T1000 (cell line): ENCODE results near the gene RAB23.

Experiments used
- DNase-seq: peaks from one replicate; lab custom pipeline; 2025; ENCODE audit warnings: mixed read lengths; lab: John Stamatoyannopoulos, UW

Gene RAB23

GRCh38 chr6:57180596-57180995, 41.5 kb downstream of the RAB23 start:
- no peak for DNase-seq

- no peak for DNase-seq
These were observed 44.4 kb downstream of the RAB23 start for GRCh38 chr6:57177545-57178265.

- no peak for DNase-seq
These were observed 47.6 kb downstream of the RAB23 start for GRCh38 chr6:57174511-57174907.

- no peak for DNase-seq
These were observed 48.1 kb downstream of the RAB23 start for GRCh38 chr6:57173886-57174510.

- DNase-seq, result no peak
These were observed 48.8 kb downstream of the RAB23 start for GRCh38 chr6:57173056-57173885.

GRCh38 chr6:57172136-57173055, 49.7 kb downstream of the RAB23 start, which contains the start of gene BAG2:
BAG2 (plus strand) TSS chr6:57172326; CDS start chr6:57172698, 372 bp downstream.
- DNase-seq, result peak; percentile 80

- DNase-seq, result no peak
These were observed 57.0 kb downstream of the RAB23 start for GRCh38 chr6:57165080-57165479.

GRCh38 chr6:57163956-57164355, 58.2 kb downstream of the RAB23 start:
- DNase-seq, result no peak

- no peak for DNase-seq
These were observed 59.6 kb downstream of the RAB23 start for GRCh38 chr6:57162516-57162915.

GRCh38 chr6:57162028-57162427, 60.1 kb downstream of the RAB23 start:
- DNase-seq, result no peak

- no peak for DNase-seq
These were observed 63.0 kb downstream of the RAB23 start for GRCh38 chr6:57159127-57159526.

- DNase-seq, result no peak
These were observed 63.4 kb downstream of the RAB23 start for GRCh38 chr6:57158658-57159057.

GRCh38 chr6:57147955-57148858, 73.9 kb downstream of the RAB23 start:
- no peak for DNase-seq

GRCh38 chr6:57147401-57147800, 74.7 kb downstream of the RAB23 start:
- no peak for DNase-seq

GRCh38 chr6:57143690-57144089, 78.4 kb downstream of the RAB23 start:
- DNase-seq, result no peak

- DNase-seq, result no peak
These were observed 80.0 kb downstream of the RAB23 start for GRCh38 chr6:57142178-57142525.

- no peak for DNase-seq
These were observed 80.5 kb downstream of the RAB23 start for GRCh38 chr6:57141451-57142177.

GRCh38 chr6:57138026-57138425, 84.1 kb downstream of the RAB23 start:
- DNase-seq, result no peak

- DNase-seq, result no peak
These were observed 84.8 kb downstream of the RAB23 start for GRCh38 chr6:57137350-57137749.
